Activated CD4-positive, alpha-beta T cell treated with anti-CD3 and anti-CD28 coated beads, Interleukin-2, amount 50 U/mL, for 48 hours (primary cell): ENCODE results near the gene DAP.
"Not testable (repeated sequence)": the region's sequence is repeated elsewhere in the genome, so short reads cannot be mapped to it uniquely, and the experiment has no call there.

Source experiments
- DNase-seq, 2 experiments: peaks; one replicate each; pipeline ENCODE4 v3.0.0-alpha.2; 2020

DAP gene

DNA sequence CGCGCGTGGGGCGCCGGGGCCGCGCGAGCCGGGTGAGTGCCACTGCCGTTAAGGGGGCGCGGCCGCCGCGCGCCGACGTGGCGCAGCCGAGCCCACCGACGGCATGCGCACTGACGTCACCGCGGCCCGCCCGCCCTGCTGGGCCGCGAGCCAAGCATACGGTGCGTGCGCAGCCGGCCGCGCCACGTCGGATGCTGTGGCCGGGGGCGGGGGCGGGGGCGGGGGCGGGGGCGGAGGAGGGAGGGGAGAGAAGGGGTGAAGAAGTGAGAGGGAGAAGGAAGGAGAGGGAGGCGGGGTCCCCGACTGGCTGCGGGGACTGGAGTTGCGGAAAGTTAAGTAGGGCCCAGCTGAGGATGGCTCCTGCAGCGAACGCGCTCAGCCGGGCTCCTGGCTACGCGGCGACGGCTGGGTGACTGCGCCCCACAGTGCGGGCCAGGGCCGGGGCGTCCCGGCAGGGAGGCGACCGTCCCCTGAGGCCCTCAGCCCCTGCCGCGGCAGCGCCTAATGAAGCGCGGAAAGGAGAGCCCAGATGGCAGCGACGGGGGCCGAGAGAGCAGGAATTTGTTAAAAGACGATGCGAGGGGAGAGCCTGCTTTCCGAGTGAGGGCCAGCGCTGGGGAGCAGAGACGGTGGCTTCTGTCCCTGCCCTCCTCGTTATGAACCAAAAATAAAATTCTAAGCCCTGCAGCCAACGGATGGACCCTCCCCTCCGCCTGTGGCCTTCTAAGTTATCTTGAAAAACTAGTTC, at the start of gene DAP:
Gene DAP (minus strand): TSS at position 50 of the 748 bp plus-strand sequence. CDS start 166 bp downstream, outside the sequence.
- peak; percentile 77 to 80 for DNase-seq

- DNase-seq = no peak
These were observed 47.6 kb upstream of the DAP start for GRCh38 chr5:10808347-10809226.

DNA sequence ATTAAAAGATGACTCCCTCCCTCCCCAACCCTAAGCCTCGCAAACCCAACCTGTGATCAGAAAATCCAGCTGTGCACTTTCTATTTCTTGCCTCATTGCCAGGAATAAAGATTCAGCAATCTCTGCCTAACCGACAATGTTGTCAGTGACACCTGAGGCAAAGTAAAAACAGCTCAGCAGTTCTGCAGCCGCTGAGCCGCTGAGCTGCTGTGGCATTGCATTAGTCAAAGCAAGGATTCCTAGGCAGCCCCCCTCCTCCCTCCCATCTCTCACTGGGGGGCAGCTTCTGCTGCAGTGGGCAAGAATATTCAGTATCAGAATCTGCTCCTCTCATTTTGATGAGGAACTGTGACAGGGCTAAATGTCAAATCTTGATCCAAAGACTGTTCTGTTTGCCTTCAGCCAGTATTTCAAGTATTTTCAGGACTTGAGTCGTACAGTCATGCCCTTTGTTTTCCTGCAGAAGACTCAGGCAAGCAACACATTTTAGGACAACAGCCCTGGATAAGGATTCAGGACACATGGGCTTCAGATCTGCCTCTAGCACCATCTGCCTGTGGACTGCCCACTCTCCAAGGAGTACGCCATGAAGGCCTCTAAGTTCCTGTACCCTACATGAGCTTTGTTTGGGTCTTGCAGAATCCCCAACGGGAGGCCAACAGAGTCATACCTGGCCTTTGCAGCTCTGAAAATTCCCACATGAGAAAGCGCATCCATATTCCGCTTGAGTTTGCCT, 41.1 kb upstream of the DAP start:
- DNase-seq = no peak

DNA sequence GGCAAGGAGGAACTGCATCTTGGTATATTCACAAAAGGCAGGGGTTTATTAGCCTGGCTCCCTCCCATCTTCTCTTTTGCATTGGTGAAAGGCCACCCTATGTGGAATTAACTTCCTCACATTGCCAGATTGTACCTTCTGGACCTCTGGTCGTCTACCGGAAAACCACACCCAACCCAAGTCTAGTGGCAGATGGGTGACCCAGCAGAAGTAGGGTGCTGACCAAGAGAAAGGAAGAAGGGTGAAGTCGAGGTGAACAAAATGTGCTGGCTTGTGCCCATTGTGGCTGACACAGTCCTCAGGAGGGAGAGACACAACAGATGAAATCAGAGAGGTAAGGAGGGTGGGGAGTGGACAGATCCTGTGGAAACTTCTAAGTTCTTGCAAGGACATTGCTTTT, 39.8 kb upstream of the DAP start:
- no peak for DNase-seq

DNA sequence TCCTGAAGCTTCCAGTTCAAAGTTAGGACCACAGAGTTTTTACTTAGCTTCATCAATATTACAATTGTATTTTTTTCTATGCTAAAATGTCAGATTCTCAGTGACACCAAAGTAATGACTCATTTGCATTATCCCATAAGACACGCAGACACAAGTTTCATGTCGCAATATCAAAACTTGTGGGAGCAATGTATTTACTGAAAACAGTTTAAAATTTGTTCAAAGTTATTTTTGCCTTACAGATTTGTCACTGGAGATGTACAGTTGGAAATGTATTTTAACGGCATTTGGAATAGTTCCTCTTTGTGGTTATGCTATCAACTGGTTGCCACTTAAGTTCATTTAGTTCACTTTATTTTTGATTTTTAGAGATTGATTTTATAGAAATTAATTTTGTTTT, 36.2 kb upstream of the DAP start:
- DNase-seq = no peak

DNA sequence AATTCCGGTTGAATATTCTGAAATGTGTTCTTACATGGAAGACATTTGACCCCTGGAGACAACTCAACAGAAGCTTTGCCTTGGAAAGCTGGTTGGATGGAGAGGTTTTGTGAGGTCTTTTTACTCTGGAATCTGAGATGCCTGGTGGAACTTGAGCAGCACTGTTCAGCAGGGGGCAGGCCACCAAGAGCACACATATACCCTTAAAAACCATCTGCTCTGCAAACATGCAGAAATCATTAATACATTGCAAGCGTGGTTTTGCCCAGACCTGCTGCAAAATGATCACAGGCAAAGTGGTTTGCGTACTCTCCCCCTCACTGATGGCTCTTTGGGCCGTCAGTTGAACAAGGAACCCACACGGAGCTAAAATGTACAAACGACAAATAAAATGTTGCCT, 32.8 kb upstream of the DAP start:
- DNase-seq = no peak

DNA sequence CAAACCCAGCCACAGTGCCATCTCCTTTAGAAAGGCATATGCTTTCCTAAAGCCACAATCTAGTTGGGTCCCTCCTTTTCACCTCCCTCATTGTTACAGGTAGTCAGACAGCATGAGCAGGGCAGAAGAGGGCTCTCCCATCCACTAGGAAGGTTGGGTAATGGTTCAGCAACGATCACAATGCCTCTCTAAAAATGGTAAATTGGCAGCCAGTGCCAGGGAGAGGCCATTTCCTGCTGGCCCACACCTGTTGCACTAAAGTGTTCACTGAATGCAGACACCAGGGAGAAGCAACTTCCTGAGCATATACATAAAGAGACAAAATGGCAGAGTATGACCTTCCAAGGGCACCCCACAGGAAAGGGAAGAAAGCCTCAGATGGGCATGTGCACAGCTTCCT, 31.3 kb upstream of the DAP start:
- DNase-seq = no peak

DNA sequence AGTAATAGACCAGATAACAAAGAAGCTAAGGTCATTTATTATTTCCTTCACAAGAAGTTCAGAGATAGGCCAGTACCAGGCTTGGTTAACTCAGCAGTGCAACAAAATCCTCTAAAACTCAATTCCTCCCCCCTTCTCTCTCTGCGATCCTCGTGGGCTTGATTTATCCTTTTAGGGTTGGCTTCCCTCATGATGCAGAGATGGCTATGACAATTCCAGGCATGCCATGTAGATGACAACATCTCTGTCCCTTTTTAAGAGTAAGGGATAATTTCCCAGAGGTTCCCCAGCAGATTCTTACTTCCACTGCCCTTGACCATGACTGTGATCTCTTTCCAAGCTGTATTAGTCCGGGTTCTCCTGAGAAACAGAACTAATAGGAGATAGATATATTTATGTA, 28.7 kb upstream of the DAP start:
- no peak for DNase-seq

DNA sequence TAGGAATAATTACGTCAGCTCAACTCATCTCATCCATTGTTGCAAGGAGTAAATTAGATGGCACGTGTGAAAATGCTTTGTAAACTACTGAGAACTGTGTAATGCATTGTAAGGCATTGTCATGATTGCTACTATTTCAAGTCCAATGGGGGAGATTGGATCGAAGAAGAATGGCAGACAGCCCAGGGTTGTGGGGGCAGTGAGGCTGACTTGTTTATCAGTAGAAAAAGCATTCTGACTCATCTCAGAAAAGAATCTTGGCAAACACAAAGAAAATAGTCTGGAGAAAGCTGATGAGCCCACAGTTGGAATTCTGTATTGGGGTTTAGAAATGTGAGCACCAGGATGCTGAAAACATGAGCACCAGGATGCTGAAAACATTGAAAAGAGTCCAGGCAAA, 28.0 kb upstream of the DAP start:
- DNase-seq = no peak

DNA sequence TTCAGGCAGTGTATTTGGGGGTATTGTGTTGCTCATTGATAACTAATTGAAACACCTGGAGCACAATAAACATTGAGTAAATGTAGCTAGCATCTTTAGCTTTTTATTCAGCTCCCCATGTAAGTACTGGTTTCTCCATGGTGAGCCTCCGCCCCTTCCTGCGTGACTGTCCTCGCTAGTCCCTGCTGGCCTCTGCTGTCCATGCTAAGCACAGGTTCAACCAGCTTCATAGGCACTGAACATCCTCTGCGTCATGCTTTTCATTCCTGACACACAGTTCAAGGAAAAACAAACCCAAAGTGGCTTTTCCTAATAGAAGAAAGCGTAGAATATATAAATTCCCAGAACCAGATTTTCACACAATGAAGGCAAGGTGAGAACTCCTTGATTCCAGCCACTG, 27.3 kb upstream of the DAP start:
- no peak for DNase-seq

DNA sequence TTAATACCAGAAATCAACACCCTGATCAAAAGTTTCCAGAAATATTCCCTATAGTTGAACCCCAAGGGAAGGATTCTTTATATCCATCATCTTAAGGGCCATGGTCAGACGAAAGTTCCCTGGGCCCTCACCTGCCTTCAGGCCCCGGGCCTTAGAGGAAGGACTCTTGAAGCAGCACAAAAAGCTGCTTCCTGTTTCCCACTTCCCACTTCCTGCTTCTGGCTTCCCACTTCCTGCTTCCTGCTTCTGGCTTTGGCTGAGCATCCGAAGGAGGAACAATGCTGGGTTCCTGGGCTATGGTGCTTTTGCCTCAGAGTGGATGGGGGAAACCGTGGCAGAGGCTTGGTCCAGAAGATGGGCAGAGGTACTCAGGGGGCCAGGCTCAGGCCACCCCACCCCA, 25.8 kb upstream of the DAP start:
- no peak for DNase-seq

DNA sequence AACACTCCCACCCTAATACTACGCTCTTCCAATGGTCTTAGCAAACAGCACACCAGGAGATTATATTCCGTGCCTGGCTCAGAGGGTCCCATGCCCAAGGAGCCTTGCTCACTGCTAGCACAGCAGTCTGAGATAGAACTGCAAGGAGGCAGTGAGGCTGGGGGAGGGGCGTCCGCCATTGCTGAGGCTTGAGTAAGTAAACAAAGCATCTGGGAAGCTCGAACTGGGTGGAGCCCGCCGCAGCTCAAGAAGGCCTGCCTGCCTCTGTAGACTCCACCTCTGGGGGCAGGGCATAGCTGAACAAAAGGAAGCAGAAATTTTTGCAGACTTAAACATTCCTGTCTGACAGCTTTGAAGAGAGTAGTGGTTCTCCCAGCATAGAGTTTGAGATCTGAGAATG, 19.2 kb upstream of the DAP start:
- not testable (repeated sequence) for DNase-seq

DNA sequence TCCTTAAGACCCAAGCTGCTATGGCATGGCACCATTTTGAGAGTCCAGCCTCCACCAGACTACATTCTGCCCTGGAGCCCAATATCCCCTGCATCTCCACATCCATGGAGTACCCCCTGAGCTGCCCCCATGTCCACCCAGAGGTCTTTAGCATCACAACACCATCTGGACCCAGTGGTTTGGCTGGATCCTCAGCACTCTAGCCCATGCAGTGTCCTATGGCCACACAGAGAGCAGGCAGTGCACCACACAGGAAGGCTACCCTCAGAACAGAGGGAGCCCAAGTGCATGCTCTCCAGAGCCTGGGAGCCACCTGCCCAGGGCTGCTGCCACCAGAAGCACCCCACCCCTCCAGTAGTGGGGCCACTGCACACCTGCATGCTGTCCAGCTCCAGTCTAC, 18.6 kb upstream of the DAP start:
- DNase-seq = no peak

DNA sequence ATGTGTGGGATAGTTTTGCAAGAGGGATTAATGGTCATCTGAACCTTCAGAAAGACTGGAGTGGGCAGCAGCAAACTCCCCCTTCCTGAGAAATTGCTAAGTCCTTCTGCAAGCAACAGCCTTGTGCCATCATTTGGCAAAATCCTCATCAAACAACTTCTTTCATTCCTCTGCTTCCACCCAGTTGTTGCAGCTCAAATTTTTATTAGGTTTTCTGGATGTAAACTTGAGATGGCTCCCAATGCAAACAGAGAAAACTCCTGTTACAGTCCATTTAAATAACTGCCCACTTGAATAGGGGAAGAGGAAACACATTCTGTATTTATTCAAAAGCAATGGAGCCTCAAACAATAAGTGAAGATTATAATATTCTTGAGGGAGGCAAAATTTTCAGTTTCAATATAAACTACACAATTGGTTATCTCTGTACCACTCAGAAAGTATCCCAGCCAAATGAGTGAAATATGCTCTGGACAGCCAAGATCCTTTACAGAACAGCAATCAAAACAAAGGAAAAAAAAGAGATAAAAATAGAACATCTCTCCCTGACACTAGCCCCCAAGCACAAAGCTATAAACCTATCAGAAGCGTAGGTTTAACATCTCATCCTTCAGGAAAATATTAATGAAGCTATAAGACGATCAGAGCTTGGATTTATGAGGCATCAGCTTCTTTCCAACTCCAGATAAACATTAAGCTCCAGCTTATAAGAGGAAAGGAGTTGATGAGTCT, 17.3 kb upstream of the DAP start:
- DNase-seq = no peak

- no peak for DNase-seq
These were observed 14.6 kb upstream of the DAP start for GRCh38 chr5:10775646-10776045.

GRCh38 chr5:10772901-10773585, 12.0 kb upstream of the DAP start:
- DNase-seq = no peak

- DNase-seq = no peak
These were observed 7.4 kb upstream of the DAP start for GRCh38 chr5:10768328-10768899.

DNA sequence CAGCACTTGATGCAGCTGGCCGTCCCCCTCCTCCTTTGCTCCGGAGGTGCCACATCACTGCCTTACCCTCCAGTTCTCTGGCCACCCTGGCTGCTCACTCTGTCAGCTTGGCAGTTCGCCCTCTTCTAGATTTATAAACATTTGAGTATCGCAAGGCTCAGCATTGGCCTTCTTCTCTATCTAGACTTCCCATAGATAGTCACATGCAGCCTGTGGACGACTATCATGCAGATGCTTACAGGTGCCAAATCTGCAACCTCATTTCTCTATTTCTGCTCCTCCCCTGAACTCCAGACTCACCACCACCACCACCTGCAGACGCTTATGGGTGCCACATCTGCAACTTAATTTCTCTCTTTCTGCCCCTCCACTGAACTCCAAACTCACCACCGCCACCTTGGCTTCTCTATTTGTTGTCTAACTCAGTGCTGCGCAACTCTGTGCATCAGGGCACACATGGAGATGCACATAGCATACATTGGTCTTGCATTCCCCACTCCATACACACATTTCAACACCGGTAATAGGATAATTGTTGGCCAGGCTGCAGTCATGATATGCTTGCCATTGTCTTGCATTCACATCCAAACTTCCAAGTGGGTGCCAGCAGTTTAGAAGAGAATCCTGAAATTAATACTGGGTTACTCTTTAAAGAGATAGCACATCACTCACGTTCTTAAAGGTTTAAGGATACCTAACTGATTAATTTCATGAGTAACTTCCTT, 1.9 kb upstream of the DAP start:
- DNase-seq = no peak

- DNase-seq = no peak
These were observed 1.1 kb upstream of the DAP start for GRCh38 chr5:10761933-10762775.

GRCh38 chr5:10760921-10761184, 181 bp downstream of the DAP start:
- DNase-seq = no peak
